GM12872 (cell line): ENCODE measurements around the gene ST6GALNAC3.

Experiments used
- TF ChIP-seq, protein P1 (sequence below): IDR thresholded peaks from 3 replicates; pipeline ENCODE4 v1.5.1; 2011; ENCODE audit warnings: low read depth, mild to moderate bottlenecking, low read length, moderate library complexity; ENCODE audit not compliant: insufficient read depth

ST6GALNAC3 gene

DNA sequence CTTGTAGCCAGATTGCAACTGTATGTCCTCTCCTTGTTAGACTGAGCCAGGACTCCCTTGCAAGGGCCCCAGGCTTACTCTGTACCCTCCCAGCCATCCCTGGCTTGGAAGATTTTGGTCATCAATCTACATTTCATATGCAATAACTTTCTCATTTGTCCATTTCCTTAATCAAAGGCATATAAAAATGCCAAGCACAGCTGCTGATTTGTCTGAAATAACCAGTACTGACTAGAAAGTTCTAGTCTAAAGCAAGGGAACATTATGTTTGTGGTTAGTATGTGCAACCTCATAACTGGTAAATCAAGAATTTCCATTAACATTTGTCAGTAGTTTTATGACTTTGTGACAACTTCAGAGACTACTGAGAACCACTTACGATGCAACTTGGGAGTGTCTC, 370.2 kb downstream of the ST6GALNAC3 start:
- TF ChIP-seq, protein P1, sequence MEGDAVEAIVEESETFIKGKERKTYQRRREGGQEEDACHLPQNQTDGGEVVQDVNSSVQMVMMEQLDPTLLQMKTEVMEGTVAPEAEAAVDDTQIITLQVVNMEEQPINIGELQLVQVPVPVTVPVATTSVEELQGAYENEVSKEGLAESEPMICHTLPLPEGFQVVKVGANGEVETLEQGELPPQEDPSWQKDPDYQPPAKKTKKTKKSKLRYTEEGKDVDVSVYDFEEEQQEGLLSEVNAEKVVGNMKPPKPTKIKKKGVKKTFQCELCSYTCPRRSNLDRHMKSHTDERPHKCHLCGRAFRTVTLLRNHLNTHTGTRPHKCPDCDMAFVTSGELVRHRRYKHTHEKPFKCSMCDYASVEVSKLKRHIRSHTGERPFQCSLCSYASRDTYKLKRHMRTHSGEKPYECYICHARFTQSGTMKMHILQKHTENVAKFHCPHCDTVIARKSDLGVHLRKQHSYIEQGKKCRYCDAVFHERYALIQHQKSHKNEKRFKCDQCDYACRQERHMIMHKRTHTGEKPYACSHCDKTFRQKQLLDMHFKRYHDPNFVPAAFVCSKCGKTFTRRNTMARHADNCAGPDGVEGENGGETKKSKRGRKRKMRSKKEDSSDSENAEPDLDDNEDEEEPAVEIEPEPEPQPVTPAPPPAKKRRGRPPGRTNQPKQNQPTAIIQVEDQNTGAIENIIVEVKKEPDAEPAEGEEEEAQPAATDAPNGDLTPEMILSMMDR: no peak

DNA sequence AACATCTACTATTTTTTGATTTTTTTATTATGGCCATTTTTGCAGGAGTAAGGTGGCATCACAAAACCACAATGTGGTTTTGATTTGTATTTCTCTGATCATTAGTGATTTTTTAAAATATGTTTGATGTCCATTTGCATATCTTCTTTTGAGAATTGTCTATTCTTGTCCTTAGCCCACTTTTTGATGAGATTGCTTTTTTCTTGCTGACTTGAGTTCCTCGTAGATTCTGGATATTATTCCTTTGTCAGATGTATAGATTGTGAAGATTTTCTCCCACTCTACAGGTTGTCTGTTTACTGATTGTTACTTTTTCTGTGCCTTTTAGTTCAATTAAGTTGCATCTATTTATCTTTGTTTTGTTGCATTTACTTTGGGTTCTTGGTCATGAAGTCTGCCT, 375.7 kb downstream of the ST6GALNAC3 start:
- TF ChIP-seq, protein P1: no peak

DNA sequence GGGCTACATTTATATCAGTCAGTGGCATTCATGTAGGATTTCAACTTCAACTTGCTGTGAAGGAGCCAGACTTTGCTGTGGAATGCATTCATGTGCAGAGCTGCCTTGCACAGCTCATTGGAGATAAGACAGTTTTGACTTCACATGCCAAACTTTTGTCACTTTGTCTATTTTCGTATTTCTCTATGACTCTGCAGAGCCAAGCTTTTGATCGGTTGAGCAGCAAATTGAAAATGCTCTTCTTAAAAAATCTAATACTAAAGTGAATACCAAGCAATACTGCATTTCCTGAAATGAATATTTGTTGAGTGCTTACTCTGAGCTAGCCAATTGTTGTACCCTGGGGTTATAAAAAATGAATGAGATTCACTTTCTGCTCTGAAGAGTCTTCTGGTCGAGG, 388.7 kb downstream of the ST6GALNAC3 start:
- TF ChIP-seq, protein P1: no peak

DNA sequence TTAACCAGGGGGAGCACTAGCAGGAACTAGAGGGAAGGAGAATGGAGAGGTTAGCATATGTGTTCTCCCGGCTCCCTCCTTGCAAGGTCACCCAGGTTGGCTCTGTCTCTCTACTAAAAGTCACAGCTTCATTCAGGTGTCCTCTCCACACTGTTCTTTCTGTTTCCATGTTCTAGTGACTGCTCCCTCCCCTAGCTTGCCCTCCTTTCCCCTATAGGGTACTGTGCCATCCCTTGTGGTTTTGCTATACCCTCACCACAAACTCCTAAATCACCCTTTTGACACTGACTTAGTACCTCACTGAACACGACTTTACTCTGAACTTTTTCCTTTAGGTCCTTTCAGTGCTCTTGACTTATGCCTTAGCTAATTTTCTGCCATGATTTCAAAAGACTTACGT, 389.3 kb downstream of the ST6GALNAC3 start:
- TF ChIP-seq, protein P1: no peak

DNA sequence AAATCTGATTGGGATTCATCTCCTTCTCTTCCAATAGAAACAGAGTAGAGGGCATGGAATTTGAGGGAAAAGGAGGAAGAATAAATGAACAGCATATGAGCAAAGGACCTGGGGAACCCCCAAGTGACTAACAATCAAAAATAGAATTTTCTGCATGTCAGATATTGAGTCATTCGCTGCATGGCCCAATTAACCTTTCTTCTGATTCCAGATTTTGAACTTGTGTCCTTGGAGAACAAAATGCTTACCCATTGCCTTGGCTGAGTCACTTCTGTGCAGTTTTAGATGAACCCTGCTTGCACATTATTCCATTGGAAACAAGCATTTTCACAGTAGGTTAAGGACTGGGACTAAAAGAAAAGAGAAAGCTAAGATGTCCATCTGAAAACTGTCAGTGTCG, 390.5 kb downstream of the ST6GALNAC3 start:
- TF ChIP-seq, protein P1: no peak

DNA sequence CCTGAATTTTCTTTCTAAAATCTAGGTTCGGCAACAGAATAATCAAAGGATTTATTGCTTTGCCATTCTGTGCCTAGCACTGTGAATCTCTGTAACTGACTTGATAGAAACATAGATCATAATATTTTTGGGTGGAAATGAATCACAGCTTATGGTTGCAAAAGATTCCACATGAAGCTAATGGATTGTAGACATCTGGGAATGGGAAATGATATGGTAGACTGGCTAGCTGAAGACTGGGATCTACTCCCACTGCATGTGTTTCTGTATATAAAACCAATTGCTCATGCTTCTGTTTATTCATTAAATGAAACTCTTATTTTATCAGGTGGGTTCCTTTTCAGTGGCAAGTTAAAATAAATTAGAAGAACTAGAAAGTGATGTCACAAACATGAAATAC, 395.6 kb downstream of the ST6GALNAC3 start:
- TF ChIP-seq, protein P1: no peak

DNA sequence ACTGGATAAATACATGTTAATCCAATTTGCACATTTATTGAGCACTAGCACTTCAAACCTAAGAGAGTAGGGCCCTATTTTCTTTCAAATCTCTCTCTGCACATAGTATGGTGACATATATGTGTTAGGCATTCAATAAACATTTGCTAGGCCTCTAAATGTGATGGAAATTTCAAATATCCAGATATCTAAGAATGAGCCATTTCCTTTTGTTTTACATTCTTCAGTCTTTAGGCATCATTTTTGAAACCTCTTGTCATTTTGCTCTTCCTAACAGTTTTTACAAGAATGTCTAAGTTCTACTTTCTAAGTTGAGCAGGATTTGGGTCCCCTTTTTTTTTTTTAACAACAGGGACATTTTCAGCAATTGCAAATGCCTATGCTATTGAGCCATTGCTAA, 397.0 kb downstream of the ST6GALNAC3 start:
- TF ChIP-seq, protein P1: no peak

DNA sequence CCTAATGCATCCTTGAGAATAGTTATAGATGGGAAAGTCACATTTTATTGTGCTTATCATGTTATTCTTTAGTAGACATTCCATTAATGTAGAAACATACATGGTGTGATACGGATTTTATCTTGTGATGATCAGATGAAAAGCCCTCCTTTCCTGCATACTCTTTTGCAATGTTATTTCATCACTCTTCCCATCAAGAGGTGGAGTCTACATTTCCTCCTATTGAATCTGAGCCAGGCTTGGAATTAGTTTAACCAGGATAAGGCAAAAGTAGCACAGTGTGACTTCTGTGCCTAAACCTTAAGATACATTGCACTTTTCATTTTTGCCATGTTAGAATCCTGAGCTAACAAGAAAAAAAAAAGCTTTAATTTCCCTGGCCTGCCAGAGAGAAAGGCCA, 399.0 kb downstream of the ST6GALNAC3 start:
- TF ChIP-seq, protein P1: no peak
